HCT116 (cell line): ENCODE data around the gene VANGL2. TPM values are rescaled to one million over a fixed set of nuclear protein-coding genes. Genes with fewer than 3 reads are reported as not detected.

Experiments
- ATAC-seq: fragments of 200-7000 bp; cut with Tn5 transposase; 2 replicates; pipeline ENCODE4 v1.9.1; 2020; ENCODE audit warnings: mild to moderate bottlenecking, moderate library complexity
- BruUV-seq: library from RNA; stranded (reverse); fragments of 400-500 nt; replicated peaks from 2 replicates; lab custom pipeline; 2021; lab: Mats Ljungman, UMichigan
- CTCF ChIA-PET: fragments of 300-600 bp; sonication (Branson Sonifier 250); formaldehyde crosslinking; loops from one replicate; lab custom pipeline; 2021; ENCODE audit warnings: antibody characterized with exemption; lab: Charles Lee
- POLR2A ChIA-PET: fragments of 300-600, 350-600 bp; sonication (Branson Sonifier 250); formaldehyde crosslinking; loops from one replicate; lab custom pipeline; 2021; ENCODE audit warnings: antibody characterized with exemption; lab: Charles Lee
- RAD21 ChIA-PET, 2 experiments: fragments of 300-600 bp; sonication (Branson Sonifier 250); formaldehyde crosslinking; loops; one replicate each; lab custom pipeline; 2023; ENCODE audit warnings: low total read pairs in 2 of 2; ENCODE audit not compliant: uncharacterized antibody in 2 of 2, unreplicated experiment in 2 of 2, low non-redundant PET in 1 of 2; lab: Charles Lee
- DNase-seq: peaks from one replicate; pipeline ENCODE4 v3.0.0-alpha.2; 2010; ENCODE audit warnings: low read depth, low spot score
- H2AFZ ChIP-seq: fragments of 200-600 bp; shearing (Covaris generic), sonication (generic); 2 replicates; pipeline ENCODE4 v1.6.1; 2017; ENCODE audit warnings: low read depth, mixed run types, mixed read lengths, antibody characterized with exemption, low read length; ENCODE audit not compliant: poor library complexity, severe bottlenecking
- H3K27ac ChIP-seq: 2 replicates; pipeline ENCODE4 v1.5.1; 2012; ENCODE audit warnings: low read depth, low read length
- H3K27me3 ChIP-seq: fragments of 200-600 bp; sonication (generic); 2 replicates; pipeline ENCODE4 v1.6.1; 2016; ENCODE audit warnings: mixed run types, low read length, mixed read lengths; ENCODE audit not compliant: insufficient read depth
- H3K36me3 ChIP-seq, 2 experiments: fragments of 200-500 bp in 1 of 2; fragments of 200-600 bp in 1 of 2; sonication (Bioruptor generic) in 1 of 2; sonication (generic) in 1 of 2; 2 replicates each; pipeline versions ENCODE4 v1.5.1 to v1.6.1; 2014 to 2016; ENCODE audit warnings: low read length in 2 of 2, inconsistent platforms in 1 of 2, mixed read lengths in 1 of 2, mixed run types in 1 of 2; ENCODE audit not compliant: insufficient read depth in 2 of 2, control insufficient read depth in 1 of 2
- H3K4me1 ChIP-seq, 2 experiments: fragments of 200-600 bp in 1 of 2; sonication (generic) in 1 of 2; 2 replicates each; pipeline versions ENCODE4 v1.5.1 to v1.6.1; 2012 to 2017; ENCODE audit warnings: low read length in 2 of 2, inconsistent platforms in 1 of 2, mild to moderate bottlenecking in 1 of 2, mixed read lengths in 1 of 2, mixed run types in 1 of 2, moderate library complexity in 1 of 2; ENCODE audit not compliant: insufficient read depth in 2 of 2, control insufficient read depth in 1 of 2
- H3K4me2 ChIP-seq: fragments of 200-600 bp; sonication (generic); 2 replicates; pipeline ENCODE4 v1.6.1; 2017; ENCODE audit warnings: mixed run types, low read length, mixed read lengths
- H3K4me3 ChIP-seq, 2 experiments: fragments of 200-600 bp in 1 of 2; sonication (generic) in 1 of 2; replicated peaks in 1 of 2; 2 replicates each; pipeline ENCODE4 v1.5.1; 2011 to 2016; ENCODE audit warnings: low read length in 2 of 2, control low read depth in 1 of 2, low read depth in 1 of 2, mild to moderate bottlenecking in 1 of 2, mixed read lengths in 1 of 2, mixed run types in 1 of 2
- H3K79me2 ChIP-seq: fragments of 200-600 bp; sonication (generic); 2 replicates; pipeline ENCODE4 v1.6.1; 2017; ENCODE audit warnings: mild to moderate bottlenecking, mixed run types, low read length, moderate library complexity, mixed read lengths; ENCODE audit not compliant: insufficient read depth
- H3K9ac ChIP-seq: fragments of 200-600 bp; sonication (generic); 2 replicates; pipeline ENCODE4 v1.6.1; 2016; ENCODE audit warnings: low read length, mixed read lengths
- H3K9me2 ChIP-seq: fragments of 200-600 bp; sonication (generic), shearing (Covaris generic); 2 replicates; pipeline ENCODE4 v1.6.1; 2017; ENCODE audit warnings: mixed run types, mild to moderate bottlenecking, moderate library complexity; ENCODE audit not compliant: insufficient read depth
- H3K9me3 ChIP-seq, 2 experiments: fragments of 200-500 bp in 1 of 2; fragments of 200-600 bp in 1 of 2; sonication (Bioruptor generic) in 1 of 2; sonication (generic) in 1 of 2; 2 replicates each; pipeline ENCODE4 v1.6.1; 2014 to 2017; ENCODE audit warnings: low read length in 2 of 2, mixed read lengths in 2 of 2, inconsistent platforms in 1 of 2, low read depth in 1 of 2, mild to moderate bottlenecking in 1 of 2, mixed run types in 1 of 2, moderate library complexity in 1 of 2; ENCODE audit not compliant: control insufficient read depth in 1 of 2, insufficient read depth in 1 of 2
- H4K20me1 ChIP-seq: fragments of 200-600 bp; sonication (generic), shearing (Covaris generic); 2 replicates; pipeline ENCODE4 v1.6.1; 2017; ENCODE audit warnings: mixed run types, mild to moderate bottlenecking, moderate library complexity; ENCODE audit not compliant: insufficient read depth
- CEBPB ChIP-seq: IDR thresholded peaks from 2 replicates; pipeline ENCODE4 v1.6.1; 2012; ENCODE audit warnings: low read depth
- EZH2 ChIP-seq: fragments of 200-600 bp; sonication (generic); IDR thresholded peaks from 2 replicates; pipeline ENCODE4 v1.6.1; 2017; ENCODE audit warnings: antibody characterized with exemption, mixed run types
- EZH2phosphoT487 ChIP-seq: fragments of 200-600 bp; IDR thresholded peaks from 2 replicates; pipeline ENCODE4 v1.6.1; 2018; ENCODE audit warnings: antibody characterized with exemption, borderline replicate concordance
- FOSL1 ChIP-seq: IDR thresholded peaks from 2 replicates; pipeline ENCODE4 v1.6.1; 2012; ENCODE audit warnings: low read depth
- RAD21 ChIP-seq: IDR thresholded peaks from 2 replicates; pipeline ENCODE4 v1.6.1; 2012; ENCODE audit warnings: low read depth, mild to moderate bottlenecking
- SIN3A ChIP-seq: IDR thresholded peaks from 2 replicates; pipeline ENCODE4 v1.6.1; 2012; ENCODE audit warnings: low read depth
- SP1 ChIP-seq: IDR thresholded peaks from 2 replicates; pipeline ENCODE4 v1.6.1; 2012; ENCODE audit warnings: low read depth
- SRF ChIP-seq: IDR thresholded peaks from 2 replicates; pipeline ENCODE4 v1.6.1; 2012; ENCODE audit warnings: low read depth
- TCF7L2 ChIP-seq: IDR thresholded peaks from 2 replicates; pipeline ENCODE4 v1.7.0; 2011; ENCODE audit warnings: borderline replicate concordance, inconsistent platforms; ENCODE audit not compliant: insufficient read depth, insufficient read length; ENCODE audit errors: extremely low read depth
- YY1 ChIP-seq: IDR thresholded peaks from 2 replicates; pipeline ENCODE4 v1.6.1; 2011; ENCODE audit warnings: low read length, low read depth, moderate library complexity, mild to moderate bottlenecking; ENCODE audit not compliant: insufficient replicate concordance; ENCODE audit errors: extremely low read depth
- intact Hi-C: fragments of 100-400 bp; cut with micrococcal nuclease; formaldehyde crosslinking; loops from 2 replicates; pipeline ENCODE4 v1.10.0; 2022
- total RNA-seq: library from RNA; stranded (reverse); gene quantifications from one replicate; pipeline ENCODE4 v1.2.1, GENCODE V29; 2021; ENCODE audit not compliant: unreplicated experiment
- TF ChIP-seq, protein P1 (sequence below), 3 experiments: fragments of 200-600 bp in 1 of 3; sonication (generic) in 1 of 3; IDR thresholded peaks in 2 of 3; conservative IDR thresholded peaks in 1 of 3; 2 replicates each; pipeline ENCODE4 v1.5.1; 2012 to 2017; ENCODE audit warnings: low read depth in 2 of 3, low read length in 2 of 3, antibody characterized with exemption in 1 of 3, borderline replicate concordance in 1 of 3, control low read depth in 1 of 3, mild to moderate bottlenecking in 1 of 3, mixed read lengths in 1 of 3, mixed run types in 1 of 3, moderate library complexity in 1 of 3; ENCODE audit not compliant: insufficient read depth in 1 of 3
- TF ChIP-seq, protein P2 (sequence below): IDR thresholded peaks from 2 replicates; pipeline ENCODE4 v1.6.1; 2012

Gene VANGL2
- total RNA-seq, 1 experiment from 2014 or later: 1.1 TPM

DNA sequence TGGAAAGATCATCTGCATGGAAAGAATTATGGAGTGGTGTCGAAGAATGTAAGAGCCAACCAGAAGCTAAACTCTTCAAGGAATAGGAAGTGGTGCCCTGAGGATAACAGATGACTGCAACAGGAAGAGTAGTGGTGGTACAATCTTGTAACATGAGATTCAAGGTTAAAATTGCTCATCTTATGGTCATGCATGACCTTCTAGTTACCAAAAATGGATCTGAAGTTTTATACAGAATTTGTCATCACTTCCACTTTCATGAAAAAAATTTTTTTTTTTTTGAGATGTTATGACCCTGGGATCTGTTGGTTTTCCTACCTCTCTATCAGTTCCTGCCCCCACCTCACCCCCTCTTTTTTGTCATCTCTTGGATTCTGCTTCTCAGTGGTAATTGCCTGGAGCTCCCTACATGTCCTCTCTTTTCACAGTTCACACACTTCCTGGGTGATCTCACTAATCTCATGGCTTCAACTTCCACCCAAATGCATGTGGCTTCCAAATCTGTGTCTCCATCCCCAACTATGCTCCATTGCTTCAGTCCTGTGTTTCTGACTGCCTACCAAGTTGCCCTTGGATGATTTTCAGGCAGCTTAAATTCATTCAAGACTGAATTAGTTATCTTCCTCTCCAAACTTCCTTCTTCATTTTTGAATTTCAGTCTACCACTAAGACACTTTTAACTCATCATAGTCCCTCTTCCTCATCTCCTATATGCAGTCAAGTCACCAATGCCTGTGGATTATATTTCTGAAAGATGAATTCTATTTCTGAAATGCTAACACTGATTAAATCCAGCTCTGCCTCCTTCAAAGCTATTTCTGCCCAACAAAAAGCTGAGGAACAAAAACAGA lies 74.3 kb downstream of the VANGL2 start:
- no TSS peak for BruUV-seq
- CTCF ChIA-PET: interaction anchor here (1.5 kb wide), 1 partner anchor 10 kb away, joined by 5 read pairs; no protein-coding TSS in a partner anchor

More for the DNA sequence above, 74.3 kb downstream of the VANGL2 start:
- no peaks in the 10 kb centered on the region for H3K36me3 ChIP-seq
- H3K9me2 ChIP-seq: no peaks in the 10 kb centered on the region
- TF ChIP-seq SP1 (no peak), SRF (no peak), YY1 (no peak), SIN3A (no peak), TCF7L2 (no peak), EZH2 (no peak), EZH2phosphoT487 (no peak), CEBPB (no peak), RAD21 (no peak), FOSL1 (no peak)
- TF ChIP-seq, protein P1, sequence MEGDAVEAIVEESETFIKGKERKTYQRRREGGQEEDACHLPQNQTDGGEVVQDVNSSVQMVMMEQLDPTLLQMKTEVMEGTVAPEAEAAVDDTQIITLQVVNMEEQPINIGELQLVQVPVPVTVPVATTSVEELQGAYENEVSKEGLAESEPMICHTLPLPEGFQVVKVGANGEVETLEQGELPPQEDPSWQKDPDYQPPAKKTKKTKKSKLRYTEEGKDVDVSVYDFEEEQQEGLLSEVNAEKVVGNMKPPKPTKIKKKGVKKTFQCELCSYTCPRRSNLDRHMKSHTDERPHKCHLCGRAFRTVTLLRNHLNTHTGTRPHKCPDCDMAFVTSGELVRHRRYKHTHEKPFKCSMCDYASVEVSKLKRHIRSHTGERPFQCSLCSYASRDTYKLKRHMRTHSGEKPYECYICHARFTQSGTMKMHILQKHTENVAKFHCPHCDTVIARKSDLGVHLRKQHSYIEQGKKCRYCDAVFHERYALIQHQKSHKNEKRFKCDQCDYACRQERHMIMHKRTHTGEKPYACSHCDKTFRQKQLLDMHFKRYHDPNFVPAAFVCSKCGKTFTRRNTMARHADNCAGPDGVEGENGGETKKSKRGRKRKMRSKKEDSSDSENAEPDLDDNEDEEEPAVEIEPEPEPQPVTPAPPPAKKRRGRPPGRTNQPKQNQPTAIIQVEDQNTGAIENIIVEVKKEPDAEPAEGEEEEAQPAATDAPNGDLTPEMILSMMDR (IDR thresholded peaks at IDR 0.05 in 2 of 3, conservative IDR thresholded peaks at IDR 0.05 in 1 of 3; ENCODE audit: borderline replicate concordance in 1 of 3, insufficient read depth in 1 of 3, low read depth in 2 of 3, low read length in 2 of 3): no peak
- TF ChIP-seq, protein P2, sequence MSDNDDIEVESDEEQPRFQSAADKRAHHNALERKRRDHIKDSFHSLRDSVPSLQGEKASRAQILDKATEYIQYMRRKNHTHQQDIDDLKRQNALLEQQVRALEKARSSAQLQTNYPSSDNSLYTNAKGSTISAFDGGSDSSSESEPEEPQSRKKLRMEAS: no peak
- no peaks in the 10 kb centered on the region for H3K9me3 ChIP-seq
- intact Hi-C loops: no loop called here
- H3K9ac ChIP-seq: no peak overlapping the region
- H4K20me1 ChIP-seq: no peaks in the 10 kb centered on the region
- ChIA-PET POLR2A (no interaction called here), RAD21 (no interaction called here)
- no peak overlapping the region for H3K4me2 ChIP-seq
- no peak overlapping the region for H2AFZ ChIP-seq
- DNase-seq: no peak
- no peak for ATAC-seq
- H3K79me2 ChIP-seq: no peaks in the 10 kb centered on the region
- no peak overlapping the region for H3K27ac ChIP-seq
- no peaks in the 10 kb centered on the region; the same call in 1 of the 2 replicates for H3K27me3 ChIP-seq
- no peak overlapping the region for H3K4me3 ChIP-seq
- no peaks in the 10 kb centered on the region for H3K4me1 ChIP-seq

Other genes with a start within 250 kb of the VANGL2 start
- gene ATP1A4, start 249.0 kb upstream of the VANGL2 start, total RNA-seq: not detected
- gene CASQ1, start 210.0 kb upstream of the VANGL2 start, total RNA-seq: not detected
- 44.0 TPM for gene PEA15, start 195.2 kb upstream of the VANGL2 start, total RNA-seq
- gene DCAF8, start 138.0 kb upstream of the VANGL2 start, total RNA-seq: 98.1 TPM
- 35.9 TPM for gene PEX19, start 115.4 kb upstream of the VANGL2 start, total RNA-seq
- 132 TPM for gene COPA, start 57.3 kb upstream of the VANGL2 start, total RNA-seq
- gene NCSTN, start 57.2 kb upstream of the VANGL2 start, total RNA-seq: 68.4 TPM
- 0.12 TPM for gene NHLH1, start 33.5 kb upstream of the VANGL2 start, total RNA-seq
- gene SLAMF6, start 122.7 kb downstream of the VANGL2 start, total RNA-seq: not detected
- gene CD84, start 178.9 kb downstream of the VANGL2 start, total RNA-seq: 0.02 TPM
- 0.30 TPM for gene SLAMF1, start 246.5 kb downstream of the VANGL2 start, total RNA-seq